Bronchial epithelial cell (primary cell): ENCODE measurements around the gene CLPTM1L. TPM values are rescaled to one million over a fixed set of nuclear protein-coding genes. Genes with fewer than 3 reads are reported as not detected.

ENCODE experiments used
- DNase-seq: peaks from one replicate; pipeline ENCODE4 v3.0.0-alpha.2; 2010; ENCODE audit warnings: low read depth
- FAIRE-seq: peaks from 2 replicates; lab custom pipeline; 2011; peaks lifted over from hg19 to GRCh38; lab: Jason Lieb, UNC
- H3K27me3 ChIP-seq: 2 replicates; pipeline ENCODE4 v1.5.1; 2011; ENCODE audit warnings: low read length; ENCODE audit not compliant: control insufficient read depth, insufficient read depth
- H3K36me3 ChIP-seq: 2 replicates; pipeline ENCODE4 v1.5.1; 2011; ENCODE audit warnings: low read length; ENCODE audit not compliant: control insufficient read depth, insufficient read depth
- H3K4me3 ChIP-seq: 2 replicates; pipeline ENCODE4 v1.5.1; 2011; ENCODE audit warnings: mild to moderate bottlenecking, low read depth, low read length, control low read depth
- total RNA-seq: library from RNA; depleted of rRNA; stranded (reverse); fragments of >200 nt; gene quantifications from 2 replicates; pipeline ENCODE4 v1.2.1, GENCODE V29; 2014
- TF ChIP-seq, protein P1 (sequence below): IDR thresholded peaks from 2 replicates; pipeline ENCODE4 v1.5.1; 2011; ENCODE audit warnings: mild to moderate bottlenecking, moderate library complexity, low read length, control low read depth, inconsistent platforms; ENCODE audit not compliant: insufficient read depth, severe bottlenecking

Gene CLPTM1L
- total RNA-seq, 1 donor from 2014 or later = 314 TPM

DNA sequence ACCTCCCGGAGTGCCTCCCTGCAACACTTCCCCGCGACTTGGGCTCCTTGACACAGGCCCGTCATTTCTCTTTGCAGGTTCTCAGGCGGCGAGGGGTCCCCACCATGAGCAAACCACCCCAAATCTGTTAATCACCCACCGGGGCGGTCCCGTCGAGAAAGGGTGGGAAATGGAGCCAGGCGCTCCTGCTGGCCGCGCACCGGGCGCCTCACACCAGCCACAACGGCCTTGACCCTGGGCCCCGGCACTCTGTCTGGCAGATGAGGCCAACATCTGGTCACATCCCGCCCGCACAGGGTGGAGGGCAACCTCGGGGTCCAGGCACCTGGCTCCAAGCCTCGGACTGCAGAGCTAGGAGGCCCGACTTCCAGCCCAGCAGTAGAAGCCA lies 49.3 kb downstream of the CLPTM1L start:
- DNase-seq = no peak
- Histone ChIP-seq H3K4me3 (no peak overlapping the region), H3K36me3 (no peaks in the 10 kb centered on the region), H3K27me3 (no peaks in the 10 kb centered on the region)
- no peak for FAIRE-seq
- TF ChIP-seq, protein P1, sequence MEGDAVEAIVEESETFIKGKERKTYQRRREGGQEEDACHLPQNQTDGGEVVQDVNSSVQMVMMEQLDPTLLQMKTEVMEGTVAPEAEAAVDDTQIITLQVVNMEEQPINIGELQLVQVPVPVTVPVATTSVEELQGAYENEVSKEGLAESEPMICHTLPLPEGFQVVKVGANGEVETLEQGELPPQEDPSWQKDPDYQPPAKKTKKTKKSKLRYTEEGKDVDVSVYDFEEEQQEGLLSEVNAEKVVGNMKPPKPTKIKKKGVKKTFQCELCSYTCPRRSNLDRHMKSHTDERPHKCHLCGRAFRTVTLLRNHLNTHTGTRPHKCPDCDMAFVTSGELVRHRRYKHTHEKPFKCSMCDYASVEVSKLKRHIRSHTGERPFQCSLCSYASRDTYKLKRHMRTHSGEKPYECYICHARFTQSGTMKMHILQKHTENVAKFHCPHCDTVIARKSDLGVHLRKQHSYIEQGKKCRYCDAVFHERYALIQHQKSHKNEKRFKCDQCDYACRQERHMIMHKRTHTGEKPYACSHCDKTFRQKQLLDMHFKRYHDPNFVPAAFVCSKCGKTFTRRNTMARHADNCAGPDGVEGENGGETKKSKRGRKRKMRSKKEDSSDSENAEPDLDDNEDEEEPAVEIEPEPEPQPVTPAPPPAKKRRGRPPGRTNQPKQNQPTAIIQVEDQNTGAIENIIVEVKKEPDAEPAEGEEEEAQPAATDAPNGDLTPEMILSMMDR = no peak

DNA sequence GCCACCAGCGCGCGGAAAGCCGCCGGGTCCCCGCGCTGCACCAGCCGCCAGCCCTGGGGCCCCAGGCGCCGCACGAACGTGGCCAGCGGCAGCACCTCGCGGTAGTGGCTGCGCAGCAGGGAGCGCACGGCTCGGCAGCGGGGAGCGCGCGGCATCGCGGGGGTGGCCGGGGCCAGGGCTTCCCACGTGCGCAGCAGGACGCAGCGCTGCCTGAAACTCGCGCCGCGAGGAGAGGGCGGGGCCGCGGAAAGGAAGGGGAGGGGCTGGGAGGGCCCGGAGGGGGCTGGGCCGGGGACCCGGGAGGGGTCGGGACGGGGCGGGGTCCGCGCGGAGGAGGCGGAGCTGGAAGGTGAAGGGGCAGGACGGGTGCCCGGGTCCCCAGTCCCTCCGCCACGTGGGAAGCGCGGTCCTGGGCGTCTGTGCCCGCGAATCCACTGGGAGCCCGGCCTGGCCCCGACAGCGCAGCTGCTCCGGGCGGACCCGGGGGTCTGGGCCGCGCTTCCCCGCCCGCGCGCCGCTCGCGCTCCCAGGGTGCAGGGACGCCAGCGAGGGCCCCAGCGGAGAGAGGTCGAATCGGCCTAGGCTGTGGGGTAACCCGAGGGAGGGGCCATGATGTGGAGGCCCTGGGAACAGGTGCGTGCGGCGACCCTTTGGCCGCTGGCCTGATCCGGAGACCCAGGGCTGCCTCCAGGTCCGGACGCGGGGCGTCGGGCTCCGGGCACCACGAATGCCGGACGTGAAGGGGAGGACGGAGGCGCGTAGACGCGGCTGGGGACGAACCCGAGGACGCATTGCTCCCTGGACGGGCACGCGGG lies 49.9 kb downstream of the CLPTM1L start, which contains the start of gene TERT:
TERT (minus strand) TSS at position 234 of the 815 bp plus-strand sequence; CDS start at position 155, 79 bp downstream.
- no peak within 1 kb of the TSS for H3K4me3 ChIP-seq
- FAIRE-seq (no peak), DNase-seq (no peak)
- TF ChIP-seq, protein P1 = no peak
- no peaks in the 10 kb centered on the region for H3K36me3 ChIP-seq
- H3K27me3 ChIP-seq = no peaks in the 10 kb centered on the region

DNA sequence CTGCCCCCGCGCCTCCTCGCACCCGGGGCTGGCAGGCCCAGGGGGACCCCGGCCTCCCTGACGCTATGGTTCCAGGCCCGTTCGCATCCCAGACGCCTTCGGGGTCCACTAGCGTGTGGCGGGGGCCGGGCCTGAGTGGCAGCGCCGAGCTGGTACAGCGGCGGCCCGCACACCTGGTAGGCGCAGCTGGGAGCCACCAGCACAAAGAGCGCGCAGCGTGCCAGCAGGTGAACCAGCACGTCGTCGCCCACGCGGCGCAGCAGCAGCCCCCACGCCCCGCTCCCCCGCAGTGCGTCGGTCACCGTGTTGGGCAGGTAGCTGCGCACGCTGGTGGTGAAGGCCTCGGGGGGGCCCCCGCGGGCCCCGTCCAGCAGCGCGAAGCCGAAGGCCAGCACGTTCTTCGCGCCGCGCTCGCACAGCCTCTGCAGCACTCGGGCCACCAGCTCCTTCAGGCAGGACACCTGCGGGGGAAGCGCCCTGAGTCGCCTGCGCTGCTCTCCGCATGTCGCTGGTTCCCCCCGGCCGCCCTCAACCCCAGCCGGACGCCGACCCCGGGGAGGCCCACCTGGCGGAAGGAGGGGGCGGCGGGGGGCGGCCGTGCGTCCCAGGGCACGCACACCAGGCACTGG lies 50.6 kb downstream of the CLPTM1L start:
- DNase-seq (no peak), FAIRE-seq (no peak)
- no peaks in the 10 kb centered on the region for H3K36me3 ChIP-seq
- H3K27me3 ChIP-seq = no peaks in the 10 kb centered on the region
- TF ChIP-seq, protein P1 = no peak
- no peak overlapping the region for H3K4me3 ChIP-seq

DNA sequence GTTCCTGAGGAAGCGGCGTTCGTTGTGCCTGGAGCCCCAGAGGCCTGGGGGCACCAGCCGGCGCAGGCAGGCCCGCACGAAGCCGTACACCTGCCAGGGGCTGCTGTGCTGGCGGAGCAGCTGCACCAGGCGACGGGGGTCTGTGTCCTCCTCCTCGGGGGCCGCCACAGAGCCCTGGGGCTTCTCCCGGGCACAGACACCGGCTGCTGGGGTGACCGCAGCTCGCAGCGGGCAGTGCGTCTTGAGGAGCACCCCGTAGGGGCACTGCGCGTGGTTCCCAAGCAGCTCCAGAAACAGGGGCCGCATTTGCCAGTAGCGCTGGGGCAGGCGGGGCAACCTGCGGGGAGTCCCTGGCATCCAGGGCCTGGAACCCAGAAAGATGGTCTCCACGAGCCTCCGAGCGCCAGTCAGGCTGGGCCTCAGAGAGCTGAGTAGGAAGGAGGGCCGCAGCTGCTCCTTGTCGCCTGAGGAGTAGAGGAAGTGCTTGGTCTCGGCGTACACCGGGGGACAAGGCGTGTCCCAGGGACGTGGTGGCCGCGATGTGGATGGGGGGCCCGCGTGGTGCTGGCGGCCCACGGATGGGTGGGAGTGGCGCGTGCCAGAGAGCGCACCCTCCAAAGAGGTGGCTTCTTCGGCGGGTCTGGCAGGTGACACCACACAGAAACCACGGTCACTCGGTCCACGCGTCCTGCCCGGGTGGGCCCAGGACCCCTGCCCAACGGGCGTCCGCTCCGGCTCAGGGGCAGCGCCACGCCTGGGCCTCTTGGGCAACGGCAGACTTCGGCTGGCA lies 51.3 kb downstream of the CLPTM1L start:
- Histone ChIP-seq H3K27me3 (no peaks in the 10 kb centered on the region), H3K36me3 (no peaks in the 10 kb centered on the region), H3K4me3 (no peak overlapping the region)
- FAIRE-seq (no peak), DNase-seq (no peak)
- TF ChIP-seq, protein P1 = no peak

DNA sequence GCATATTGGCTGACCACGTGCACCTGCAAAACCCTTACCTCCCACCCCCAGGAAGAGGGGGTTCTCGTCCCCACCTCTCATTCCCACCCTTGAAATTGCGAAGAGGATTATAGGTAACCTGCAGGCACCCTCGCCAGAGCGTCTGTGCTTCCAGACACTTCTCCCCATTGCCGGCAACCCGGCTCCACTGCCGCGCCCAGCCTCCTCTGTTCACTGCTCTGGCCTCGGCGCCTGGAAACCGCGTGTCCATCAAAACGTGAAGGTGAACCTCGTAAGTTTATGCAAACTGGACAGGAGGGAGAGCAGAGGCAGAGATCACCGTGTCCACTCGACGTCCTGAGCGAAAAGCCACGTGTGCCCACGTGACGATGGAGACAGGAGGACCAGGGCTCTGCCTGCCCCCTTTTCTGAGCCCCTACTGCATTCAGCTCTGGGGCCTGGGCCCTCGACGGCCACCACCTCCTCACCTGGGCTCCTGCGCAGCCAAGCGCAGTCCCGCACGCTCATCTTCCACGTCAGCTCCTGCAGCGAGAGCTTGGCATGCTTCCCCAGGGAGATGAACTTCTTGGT lies 52.0 kb downstream of the CLPTM1L start:
- FAIRE-seq (no peak), DNase-seq (no peak)
- TF ChIP-seq, protein P1 = no peak
- H3K36me3 ChIP-seq = no peaks in the 10 kb centered on the region
- H3K4me3 ChIP-seq = no peak overlapping the region
- H3K27me3 ChIP-seq = no peaks in the 10 kb centered on the region
